NCI-H82 treated with DMSO at 0.1 percent for 48 hours (cell line): Measurements from ENCODE around the gene HNF4A.

Experiments used
- DNase-seq: peaks from one replicate; lab custom pipeline; 2025; ENCODE audit not compliant: unreplicated experiment; lab: John Stamatoyannopoulos, UW

Gene HNF4A

GRCh38 chr20:44423480-44423879, 68.0 kb downstream of the HNF4A start:
- no peak for DNase-seq

GRCh38 chr20:44424039-44424495, 68.6 kb downstream of the HNF4A start:
- no peak for DNase-seq

- no peak for DNase-seq
Measured at GRCh38 chr20:44425923-44426322, 70.4 kb downstream of the HNF4A start.

DNA sequence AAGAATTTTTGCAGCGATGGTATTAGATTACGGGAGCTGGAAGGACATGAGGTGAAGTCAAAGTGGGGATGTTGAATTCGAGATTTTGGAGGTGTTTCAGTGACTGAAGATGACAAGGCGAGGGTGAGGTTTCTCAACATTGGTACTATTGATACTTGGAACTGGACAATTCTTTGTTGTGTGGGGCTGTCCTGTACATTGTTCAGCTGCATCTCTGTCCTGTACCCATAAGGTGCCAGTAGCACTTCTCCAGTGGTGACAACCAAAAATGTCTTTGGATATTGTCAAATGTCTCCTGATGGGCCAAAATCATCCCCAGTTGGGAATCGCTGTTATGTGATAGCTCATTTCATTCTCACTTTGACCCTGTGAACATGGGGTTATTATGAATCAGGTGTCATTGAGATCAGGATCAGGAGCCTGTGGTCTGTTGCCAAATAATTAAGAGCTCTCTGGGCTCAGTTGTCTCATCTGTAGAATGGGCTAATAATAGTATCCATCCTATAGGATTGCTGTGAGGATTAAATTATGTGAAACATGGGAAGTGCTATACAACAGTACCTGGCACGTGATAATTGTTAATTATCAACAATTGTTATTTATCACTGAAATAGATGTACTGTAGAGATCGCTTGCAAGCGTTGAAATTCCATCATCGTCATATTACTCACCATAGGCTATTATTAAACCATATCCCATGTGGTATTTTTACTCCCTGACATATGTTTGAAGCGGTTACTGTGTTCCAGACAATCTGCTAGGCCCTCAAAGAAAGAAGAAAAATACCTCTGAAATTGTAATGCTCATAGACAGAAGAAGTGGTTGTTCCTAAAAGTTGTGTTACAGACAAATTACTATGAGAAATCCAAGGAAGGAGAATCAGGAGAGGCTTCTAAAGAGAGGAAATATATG, 71.6 kb downstream of the HNF4A start:
- no peak for DNase-seq

DNA sequence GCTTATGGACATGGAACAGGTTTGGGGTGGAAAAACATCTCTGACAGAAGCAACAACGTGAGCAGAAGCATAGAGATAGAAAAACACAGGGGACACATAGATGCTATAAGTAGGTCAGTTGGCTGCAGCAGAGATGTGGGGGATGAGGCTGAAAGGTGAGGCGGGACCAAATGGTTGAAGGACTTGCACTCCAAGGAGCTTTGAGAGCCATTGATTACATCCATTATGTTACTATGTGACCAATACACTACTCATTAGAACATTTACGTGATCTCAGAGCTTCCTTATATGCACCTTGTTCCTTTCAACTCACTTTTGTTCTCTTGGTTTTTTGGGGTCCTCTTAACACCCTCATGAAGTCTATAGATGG, 72.3 kb downstream of the HNF4A start:
- DNase-seq, result no peak

DNA sequence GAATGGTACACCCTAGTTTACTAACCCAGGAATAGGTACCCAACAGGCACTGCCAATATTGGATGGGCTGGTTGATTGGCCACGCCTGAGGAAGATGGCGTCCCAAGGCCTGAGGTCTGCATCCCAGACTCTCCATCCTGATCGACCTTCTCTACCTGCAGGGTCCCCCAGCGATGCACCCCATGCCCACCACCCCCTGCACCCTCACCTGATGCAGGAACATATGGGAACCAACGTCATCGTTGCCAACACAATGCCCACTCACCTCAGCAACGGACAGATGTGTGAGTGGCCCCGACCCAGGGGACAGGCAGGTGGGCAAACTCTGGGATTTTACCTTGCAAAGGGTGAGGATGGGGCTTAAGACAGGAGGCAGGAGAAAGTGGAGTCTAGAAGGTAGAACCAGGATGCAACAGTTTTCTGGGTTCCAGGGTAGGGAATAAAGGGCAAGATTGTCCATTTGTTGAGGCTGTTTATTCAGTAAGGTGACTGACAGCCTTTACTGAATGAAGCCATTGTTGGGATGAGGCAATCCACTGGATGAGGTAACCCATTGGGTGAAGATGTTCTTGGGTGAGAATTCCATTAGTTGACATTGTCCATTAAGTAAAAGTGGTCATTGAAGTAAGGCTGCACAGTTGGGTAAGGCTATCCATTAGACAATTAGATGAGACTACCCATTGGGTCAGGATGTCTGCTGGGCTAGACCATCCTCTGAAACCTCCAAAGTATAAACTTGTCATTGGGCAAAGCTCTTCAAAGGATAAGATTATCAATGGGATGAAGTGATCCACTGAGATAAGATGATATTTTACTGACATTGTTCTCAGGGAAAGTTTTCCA, 72.9 kb downstream of the HNF4A start:
- no peak for DNase-seq

DNA sequence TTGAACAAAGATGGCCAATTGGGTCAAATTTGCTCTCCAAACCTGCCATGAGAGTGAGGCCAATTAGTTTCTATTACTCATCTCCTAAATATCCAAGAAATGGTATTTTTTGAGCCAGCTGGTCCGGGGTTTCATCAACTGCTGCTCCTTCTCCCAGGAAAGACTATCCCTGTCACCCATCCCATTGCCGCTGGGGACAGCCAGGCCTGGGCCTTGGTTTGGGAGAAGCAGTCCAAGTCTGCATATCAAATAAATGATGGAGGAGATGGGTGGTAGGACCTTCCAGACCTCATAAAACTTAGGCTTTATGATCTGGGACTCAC, 73.5 kb downstream of the HNF4A start:
- no peak for DNase-seq

DNA sequence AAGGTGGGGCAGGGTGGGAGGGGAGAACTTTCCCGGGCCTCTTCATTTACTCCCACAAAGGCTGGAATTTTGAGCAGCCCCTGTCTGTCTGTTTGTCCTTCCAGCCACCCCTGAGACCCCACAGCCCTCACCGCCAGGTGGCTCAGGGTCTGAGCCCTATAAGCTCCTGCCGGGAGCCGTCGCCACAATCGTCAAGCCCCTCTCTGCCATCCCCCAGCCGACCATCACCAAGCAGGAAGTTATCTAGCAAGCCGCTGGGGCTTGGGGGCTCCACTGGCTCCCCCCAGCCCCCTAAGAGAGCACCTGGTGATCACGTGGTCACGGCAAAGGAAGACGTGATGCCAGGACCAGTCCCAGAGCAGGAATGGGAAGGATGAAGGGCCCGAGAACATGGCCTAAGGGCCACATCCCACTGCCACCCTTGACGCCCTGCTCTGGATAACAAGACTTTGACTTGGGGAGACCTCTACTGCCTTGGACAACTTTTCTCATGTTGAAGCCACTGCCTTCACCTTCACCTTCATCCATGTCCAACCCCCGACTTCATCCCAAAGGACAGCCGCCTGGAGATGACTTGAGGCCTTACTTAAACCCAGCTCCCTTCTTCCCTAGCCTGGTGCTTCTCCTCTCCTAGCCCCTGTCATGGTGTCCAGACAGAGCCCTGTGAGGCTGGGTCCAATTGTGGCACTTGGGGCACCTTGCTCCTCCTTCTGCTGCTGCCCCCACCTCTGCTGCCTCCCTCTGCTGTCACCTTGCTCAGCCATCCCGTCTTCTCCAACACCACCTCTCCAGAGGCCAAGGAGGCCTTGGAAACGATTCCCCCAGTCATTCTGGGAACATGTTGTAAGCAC, 74.1 kb downstream of the HNF4A start:
- no peak for DNase-seq

DNA sequence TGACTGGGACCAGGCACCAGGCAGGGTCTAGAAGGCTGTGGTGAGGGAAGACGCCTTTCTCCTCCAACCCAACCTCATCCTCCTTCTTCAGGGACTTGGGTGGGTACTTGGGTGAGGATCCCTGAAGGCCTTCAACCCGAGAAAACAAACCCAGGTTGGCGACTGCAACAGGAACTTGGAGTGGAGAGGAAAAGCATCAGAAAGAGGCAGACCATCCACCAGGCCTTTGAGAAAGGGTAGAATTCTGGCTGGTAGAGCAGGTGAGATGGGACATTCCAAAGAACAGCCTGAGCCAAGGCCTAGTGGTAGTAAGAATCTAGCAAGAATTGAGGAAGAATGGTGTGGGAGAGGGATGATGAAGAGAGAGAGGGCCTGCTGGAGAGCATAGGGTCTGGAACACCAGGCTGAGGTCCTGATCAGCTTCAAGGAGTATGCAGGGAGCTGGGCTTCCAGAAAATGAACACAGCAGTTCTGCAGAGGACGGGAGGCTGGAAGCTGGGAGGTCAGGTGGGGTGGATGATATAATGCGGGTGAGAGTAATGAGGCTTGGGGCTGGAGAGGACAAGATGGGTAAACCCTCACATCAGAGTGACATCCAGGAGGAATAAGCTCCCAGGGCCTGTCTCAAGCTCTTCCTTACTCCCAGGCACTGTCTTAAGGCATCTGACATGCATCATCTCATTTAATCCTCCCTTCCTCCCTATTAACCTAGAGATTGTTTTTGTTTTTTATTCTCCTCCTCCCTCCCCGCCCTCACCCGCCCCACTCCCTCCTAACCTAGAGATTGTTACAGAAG, 75.0 kb downstream of the HNF4A start:
- no peak for DNase-seq

DNA sequence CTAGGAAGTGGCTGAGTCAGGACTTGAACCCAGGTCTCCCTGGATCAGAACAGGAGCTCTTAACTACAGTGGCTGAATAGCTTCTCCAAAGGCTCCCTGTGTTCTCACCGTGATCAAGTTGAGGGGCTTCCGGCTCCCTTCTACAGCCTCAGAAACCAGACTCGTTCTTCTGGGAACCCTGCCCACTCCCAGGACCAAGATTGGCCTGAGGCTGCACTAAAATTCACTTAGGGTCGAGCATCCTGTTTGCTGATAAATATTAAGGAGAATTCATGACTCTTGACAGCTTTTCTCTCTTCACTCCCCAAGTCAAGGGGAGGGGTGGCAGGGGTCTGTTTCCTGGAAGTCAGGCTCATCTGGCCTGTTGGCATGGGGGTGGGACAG, 75.6 kb downstream of the HNF4A start:
- DNase-seq, result no peak

DNA sequence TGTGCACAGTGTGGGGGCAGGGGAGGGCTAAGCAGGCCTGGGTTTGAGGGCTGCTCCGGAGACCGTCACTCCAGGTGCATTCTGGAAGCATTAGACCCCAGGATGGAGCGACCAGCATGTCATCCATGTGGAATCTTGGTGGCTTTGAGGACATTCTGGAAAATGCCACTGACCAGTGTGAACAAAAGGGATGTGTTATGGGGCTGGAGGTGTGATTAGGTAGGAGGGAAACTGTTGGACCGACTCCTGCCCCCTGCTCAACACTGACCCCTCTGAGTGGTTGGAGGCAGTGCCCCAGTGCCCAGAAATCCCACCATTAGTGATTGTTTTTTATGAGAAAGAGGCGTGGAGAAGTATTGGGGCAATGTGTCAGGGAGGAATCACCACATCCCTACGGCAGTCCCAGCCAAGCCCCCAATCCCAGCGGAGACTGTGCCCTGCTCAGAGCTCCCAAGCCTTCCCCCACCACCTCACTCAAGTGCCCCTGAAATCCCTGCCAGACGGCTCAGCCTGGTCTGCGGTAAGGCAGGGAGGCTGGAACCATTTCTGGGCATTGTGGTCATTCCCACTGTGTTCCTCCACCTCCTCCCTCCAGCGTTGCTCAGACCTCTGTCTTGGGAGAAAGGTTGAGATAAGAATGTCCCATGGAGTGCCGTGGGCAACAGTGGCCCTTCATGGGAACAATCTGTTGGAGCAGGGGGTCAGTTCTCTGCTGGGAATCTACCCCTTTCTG, 76.2 kb downstream of the HNF4A start:
- no peak for DNase-seq

GRCh38 chr20:44432618-44433577, 77.4 kb downstream of the HNF4A start:
- no peak for DNase-seq

GRCh38 chr20:44433751-44434538, 78.4 kb downstream of the HNF4A start:
- no peak for DNase-seq

GRCh38 chr20:44435630-44436335, 80.3 kb downstream of the HNF4A start:
- DNase-seq, result no peak

GRCh38 chr20:44436393-44436792, 80.9 kb downstream of the HNF4A start:
- no peak for DNase-seq

- no peak for DNase-seq
Measured at GRCh38 chr20:44437497-44437896, 82.0 kb downstream of the HNF4A start.

DNA sequence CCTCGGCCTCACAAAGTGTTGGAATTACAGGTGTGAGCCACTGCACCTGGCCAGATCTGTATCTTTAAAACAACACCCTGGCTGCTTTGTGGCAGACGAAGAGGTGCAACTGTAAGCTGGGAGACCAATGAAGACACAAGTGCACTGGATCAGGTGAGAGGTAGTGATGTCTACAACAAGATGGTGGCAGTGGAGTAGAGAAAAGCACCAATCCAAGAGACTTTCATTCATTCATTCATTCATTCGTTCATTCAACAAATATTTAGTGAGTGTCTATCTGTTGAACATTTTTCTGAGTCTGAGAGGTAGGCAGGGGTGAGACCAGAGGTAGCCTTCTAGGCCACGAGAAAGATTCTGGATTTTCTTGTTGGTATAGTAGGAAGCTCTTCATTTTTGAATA, 83.3 kb downstream of the HNF4A start:
- DNase-seq, result no peak
